PFSK-1 (cell line): ENCODE results near the gene FBXO38.

Experiments used
- FOXP2 ChIP-seq: optimal IDR thresholded peaks from 2 replicates; pipeline ENCODE3; 2011; ENCODE audit warnings: borderline replicate concordance, control low read depth, inconsistent platforms; ENCODE audit not compliant: insufficient read depth; ENCODE audit errors: extremely low read length, extremely low read depth
- POLR2AphosphoS5 ChIP-seq: IDR thresholded peaks from 2 replicates; pipeline ENCODE4 v1.6.1; 2012; ENCODE audit warnings: low read depth, mild to moderate bottlenecking, control low read depth, low read length, moderate library complexity
- SIN3A ChIP-seq: IDR thresholded peaks from 2 replicates; pipeline ENCODE4 v1.6.1; 2012; ENCODE audit warnings: mild to moderate bottlenecking, low read length, moderate library complexity, borderline replicate concordance; ENCODE audit not compliant: insufficient read depth
- TAF1 ChIP-seq: IDR thresholded peaks from 2 replicates; pipeline ENCODE4 v1.6.1; 2012; ENCODE audit warnings: low read length, control low read depth, borderline replicate concordance; ENCODE audit not compliant: insufficient read depth
- TF ChIP-seq, protein P1 (sequence below), 2 experiments: IDR thresholded peaks; 2 replicates each; pipeline versions ENCODE4 v1.6.1 to v1.8.0; 2011 to 2012; ENCODE audit warnings: low read depth in 2 of 2, low read length in 2 of 2, control low read depth in 1 of 2, inconsistent platforms in 1 of 2, mild to moderate bottlenecking in 1 of 2, moderate library complexity in 1 of 2; ENCODE audit not compliant: insufficient read depth in 1 of 2

Gene FBXO38

DNA sequence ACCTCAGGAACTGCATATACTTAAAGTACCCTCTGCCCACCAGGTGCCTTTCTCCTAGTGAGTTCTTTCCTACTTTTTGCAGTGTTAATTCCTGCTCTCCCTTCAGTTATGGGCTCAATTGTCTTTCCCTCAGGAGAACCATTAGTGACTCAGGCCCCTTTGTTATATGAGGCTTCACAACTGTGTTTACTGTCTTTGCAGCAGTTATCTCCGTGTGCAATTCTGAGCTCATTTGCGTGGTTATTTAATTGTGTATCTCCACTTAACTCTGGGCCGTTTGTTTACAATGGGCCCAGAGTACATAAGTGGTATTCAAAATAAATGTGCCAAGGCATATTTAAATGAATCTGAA lies 9.6 kb downstream of the FBXO38 start:
- TF ChIP-seq SIN3A (no peak), TAF1 (no peak), FOXP2 (no peak), POLR2AphosphoS5 (no peak)
- TF ChIP-seq, protein P1, sequence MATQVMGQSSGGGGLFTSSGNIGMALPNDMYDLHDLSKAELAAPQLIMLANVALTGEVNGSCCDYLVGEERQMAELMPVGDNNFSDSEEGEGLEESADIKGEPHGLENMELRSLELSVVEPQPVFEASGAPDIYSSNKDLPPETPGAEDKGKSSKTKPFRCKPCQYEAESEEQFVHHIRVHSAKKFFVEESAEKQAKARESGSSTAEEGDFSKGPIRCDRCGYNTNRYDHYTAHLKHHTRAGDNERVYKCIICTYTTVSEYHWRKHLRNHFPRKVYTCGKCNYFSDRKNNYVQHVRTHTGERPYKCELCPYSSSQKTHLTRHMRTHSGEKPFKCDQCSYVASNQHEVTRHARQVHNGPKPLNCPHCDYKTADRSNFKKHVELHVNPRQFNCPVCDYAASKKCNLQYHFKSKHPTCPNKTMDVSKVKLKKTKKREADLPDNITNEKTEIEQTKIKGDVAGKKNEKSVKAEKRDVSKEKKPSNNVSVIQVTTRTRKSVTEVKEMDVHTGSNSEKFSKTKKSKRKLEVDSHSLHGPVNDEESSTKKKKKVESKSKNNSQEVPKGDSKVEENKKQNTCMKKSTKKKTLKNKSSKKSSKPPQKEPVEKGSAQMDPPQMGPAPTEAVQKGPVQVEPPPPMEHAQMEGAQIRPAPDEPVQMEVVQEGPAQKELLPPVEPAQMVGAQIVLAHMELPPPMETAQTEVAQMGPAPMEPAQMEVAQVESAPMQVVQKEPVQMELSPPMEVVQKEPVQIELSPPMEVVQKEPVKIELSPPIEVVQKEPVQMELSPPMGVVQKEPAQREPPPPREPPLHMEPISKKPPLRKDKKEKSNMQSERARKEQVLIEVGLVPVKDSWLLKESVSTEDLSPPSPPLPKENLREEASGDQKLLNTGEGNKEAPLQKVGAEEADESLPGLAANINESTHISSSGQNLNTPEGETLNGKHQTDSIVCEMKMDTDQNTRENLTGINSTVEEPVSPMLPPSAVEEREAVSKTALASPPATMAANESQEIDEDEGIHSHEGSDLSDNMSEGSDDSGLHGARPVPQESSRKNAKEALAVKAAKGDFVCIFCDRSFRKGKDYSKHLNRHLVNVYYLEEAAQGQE (IDR thresholded peaks at IDR 0.05; ENCODE audit: insufficient read depth in 1 of 2, low read depth in 2 of 2, low read length in 2 of 2), result no peak

DNA sequence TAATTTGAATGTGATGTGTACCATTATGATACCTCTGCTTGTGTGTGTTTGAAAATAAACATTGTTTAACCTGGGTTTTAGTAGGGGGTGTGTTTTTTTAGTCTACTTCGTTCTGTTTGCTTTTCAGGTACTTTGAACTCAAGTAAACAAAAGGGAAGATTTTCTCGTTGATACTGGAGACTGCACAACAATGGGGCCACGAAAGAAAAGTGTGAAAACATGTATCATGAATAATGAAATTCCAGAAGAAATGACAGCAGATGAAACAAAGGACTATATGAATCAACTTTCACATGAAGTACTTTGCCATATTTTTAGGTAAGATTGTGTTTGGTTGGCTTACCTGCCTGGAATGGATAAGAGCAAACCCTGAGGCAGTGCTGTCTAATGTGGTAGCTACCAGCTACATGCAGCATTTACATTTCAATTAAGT lies 10.8 kb downstream of the FBXO38 start:
- TF ChIP-seq TAF1 (no peak), FOXP2 (no peak), SIN3A (no peak), POLR2AphosphoS5 (no peak)
- TF ChIP-seq, protein P1 (IDR thresholded peaks at IDR 0.05; ENCODE audit: insufficient read depth in 1 of 2, low read depth in 2 of 2, low read length in 2 of 2), result no peak

DNA sequence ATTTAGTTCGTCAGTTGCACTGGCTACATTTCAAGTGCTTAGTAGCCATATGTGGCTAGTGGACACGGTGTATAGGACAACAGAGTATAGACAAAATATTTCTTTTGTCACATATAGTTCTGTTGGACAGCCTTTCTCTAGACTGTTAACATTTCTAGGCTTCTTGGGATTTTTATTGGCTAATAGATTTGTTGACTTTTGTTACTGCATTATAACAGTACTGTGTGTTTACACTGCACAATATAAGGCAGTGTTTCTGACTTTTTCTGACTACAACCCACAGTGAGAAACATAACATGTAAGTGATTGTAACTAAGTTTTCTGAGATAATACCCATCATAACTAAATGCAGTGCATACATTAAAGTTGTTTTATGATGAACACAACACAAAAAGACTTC lies 11.3 kb downstream of the FBXO38 start:
- TF ChIP-seq SIN3A, result no peak
- no peak for TF ChIP-seq FOXP2
- TF ChIP-seq TAF1, result no peak
- TF ChIP-seq, protein P1 (IDR thresholded peaks at IDR 0.05; ENCODE audit: insufficient read depth in 1 of 2, low read depth in 2 of 2, low read length in 2 of 2), result no peak
- no peak for TF ChIP-seq POLR2AphosphoS5

DNA sequence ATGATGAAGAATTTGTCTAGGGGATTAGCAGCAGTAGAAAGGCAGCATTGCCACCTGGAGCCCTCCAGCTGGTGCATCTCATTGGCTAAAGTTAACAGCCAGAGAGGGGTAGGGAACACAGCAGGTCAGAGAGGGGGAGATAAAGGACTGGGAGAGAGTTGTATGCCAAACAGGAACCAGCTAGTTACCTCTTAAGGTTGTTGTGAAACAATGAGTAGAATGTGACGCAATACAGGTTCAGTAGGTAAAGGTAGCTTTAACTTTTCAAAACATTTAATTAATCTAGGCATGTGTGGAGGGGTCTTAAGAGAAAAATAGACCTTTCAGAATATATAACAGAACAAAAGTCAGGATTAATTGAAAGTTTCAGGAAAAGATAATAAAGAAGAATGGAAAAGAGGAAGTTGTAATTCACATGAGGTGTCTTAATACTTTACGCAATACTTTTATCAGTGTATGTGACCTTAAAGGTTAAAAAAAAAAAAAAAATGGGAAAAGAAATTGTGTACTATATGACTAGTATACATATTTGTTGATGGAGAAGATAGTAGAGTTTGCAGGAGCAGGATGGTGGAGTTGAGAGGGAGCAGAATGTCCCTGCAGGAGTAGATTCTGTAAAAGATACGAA lies 14.3 kb downstream of the FBXO38 start:
- TF ChIP-seq SIN3A (no peak), TAF1 (no peak), FOXP2 (no peak), POLR2AphosphoS5 (no peak)
- TF ChIP-seq, protein P1 (IDR thresholded peaks at IDR 0.05; ENCODE audit: insufficient read depth in 1 of 2, low read depth in 2 of 2, low read length in 2 of 2), result no peak

DNA sequence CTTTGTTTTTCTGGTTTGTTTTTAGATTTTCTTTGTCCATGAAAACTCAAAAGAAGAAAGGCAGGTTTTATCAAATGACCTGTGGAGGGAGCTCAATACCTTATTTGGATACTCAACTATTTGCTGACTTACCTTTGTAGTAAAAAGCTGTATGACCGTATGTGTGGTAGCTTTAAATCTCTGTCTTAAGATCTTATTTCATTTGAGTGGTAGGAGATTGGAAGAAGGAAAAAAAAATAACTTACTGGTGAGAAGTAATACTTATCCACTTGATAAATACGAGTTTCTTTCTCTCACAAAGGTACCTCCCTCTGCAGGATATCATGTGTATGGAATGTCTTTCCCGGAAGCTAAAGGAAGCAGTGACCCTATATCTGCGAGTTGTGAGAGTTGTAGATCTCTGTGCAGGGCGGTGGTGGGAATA lies 15.0 kb downstream of the FBXO38 start:
- TF ChIP-seq SIN3A (no peak), FOXP2 (no peak), POLR2AphosphoS5 (no peak), TAF1 (no peak)
